HepG2 (cell line): ENCODE measurements around the gene FNBP1L. TPM values are rescaled to one million over a fixed set of nuclear protein-coding genes. Genes with fewer than 3 reads are reported as not detected.

Experiments used
- CBX1 ChIP-seq: IDR thresholded peaks from one replicate; pipeline ENCODE4 v1.6.1; 2016; ENCODE audit warnings: antibody characterized with exemption, low read depth
- HNRNPH1 ChIP-seq: fragments of 200-400 bp; formaldehyde crosslinking; optimal IDR thresholded peaks from 2 replicates; pipeline ENCODE3; 2017; ENCODE audit warnings: mild to moderate bottlenecking, low read depth, low read length
- KMT2B ChIP-seq: IDR thresholded peaks from 2 replicates; pipeline ENCODE4 v1.6.1; 2016; ENCODE audit warnings: missing genetic modification reagents, missing compliant biosample characterization
- NFATC3 ChIP-seq: sonication (generic); formaldehyde crosslinking; IDR thresholded peaks from 2 replicates; pipeline ENCODE4 v1.5.1; 2020; ENCODE audit warnings: mild to moderate bottlenecking, missing genetic modification reagents
- NR2F2 ChIP-seq: IDR thresholded peaks from 2 replicates; pipeline ENCODE4 v1.6.1; 2012; ENCODE audit warnings: low read depth, inconsistent platforms, borderline replicate concordance
- NR3C1 ChIP-seq: sonication (generic); formaldehyde crosslinking; IDR thresholded peaks from 2 replicates; pipeline ENCODE4 v1.4.0; 2020; ENCODE audit warnings: missing genetic modification reagents
- SCMH1 ChIP-seq: sonication (generic); formaldehyde crosslinking; IDR thresholded peaks from 2 replicates; pipeline ENCODE4 v1.9.0; 2021; ENCODE audit warnings: missing genetic modification reagents, mild to moderate bottlenecking, borderline replicate concordance
- SMC3 ChIP-seq: IDR thresholded peaks from 2 replicates; pipeline ENCODE4 v1.6.1; 2011; ENCODE audit warnings: low read length, improper control_type of control experiment
- SRY ChIP-seq: sonication (generic); formaldehyde crosslinking; IDR thresholded peaks from 2 replicates; pipeline ENCODE4 v1.8.0; 2022; ENCODE audit warnings: mild to moderate bottlenecking, missing genetic modification reagents
- ZNF549 ChIP-seq: sonication (generic); formaldehyde crosslinking; IDR thresholded peaks from 2 replicates; pipeline ENCODE4 v1.5.0; 2020; ENCODE audit warnings: missing genetic modification reagents
- ZNF790 ChIP-seq: sonication (generic); formaldehyde crosslinking; IDR thresholded peaks from 2 replicates; pipeline ENCODE4 v1.8.0; 2022; ENCODE audit warnings: missing genetic modification reagents, mild to moderate bottlenecking, borderline replicate concordance
- ZNF841 ChIP-seq: sonication (generic); formaldehyde crosslinking; IDR thresholded peaks from 2 replicates; pipeline ENCODE4 v1.8.1; 2023; ENCODE audit warnings: missing genetic modification reagents, borderline replicate concordance
- ZZZ3 ChIP-seq: sonication (generic); formaldehyde crosslinking; IDR thresholded peaks from 2 replicates; pipeline ENCODE4 v1.4.0; 2020; ENCODE audit warnings: missing genetic modification reagents, mild to moderate bottlenecking, borderline replicate concordance
- polyA plus RNA-seq, 8 experiments: library from polyadenylated mRNA; depleted of rRNA in 3 of 8; stranded (reverse) in 7 of 8; unstranded in 1 of 8; fragments of >200 nt; fragmentation: Illumina TruSeq in 4 of 8; extraction: Trizol in 4 of 8; gene quantifications; 2 replicates each; pipeline versions ENCODE4 v1.2.1 to v1.2.3, GENCODE V29; 2011 to 2016; ENCODE audit warnings: low read depth in 4 of 8, missing spikeins in 1 of 8, mixed read lengths in 1 of 8; ENCODE audit not compliant: insufficient read depth in 1 of 8
- total RNA-seq, 5 experiments: library from RNA; depleted of rRNA; stranded (reverse); fragments of >200 nt; fragmentation: Illumina TruSeq; extraction: Trizol; gene quantifications; 2 replicates each; pipeline ENCODE4 v1.2.3, GENCODE V29; 2016; ENCODE audit warnings: low read depth in 1 of 5
- TF ChIP-seq, protein P1 (sequence below): IDR thresholded peaks from 2 replicates; pipeline ENCODE4 v1.6.1; 2016; ENCODE audit warnings: control low read depth
- TF ChIP-seq, protein P2 (sequence below): sonication (generic); formaldehyde crosslinking; IDR thresholded peaks from 2 replicates; pipeline ENCODE4 v1.4.0; 2020; ENCODE audit warnings: missing genetic modification reagents
- TF ChIP-seq, protein P3 (sequence below): sonication (generic); formaldehyde crosslinking; IDR thresholded peaks from 2 replicates; pipeline ENCODE4 v1.9.0; 2021; ENCODE audit warnings: missing genetic modification reagents, borderline replicate concordance
- TF ChIP-seq, protein P4 (sequence below): sonication (generic); formaldehyde crosslinking; IDR thresholded peaks from 2 replicates; pipeline ENCODE4 v1.4.0; 2020; ENCODE audit warnings: mild to moderate bottlenecking, missing genetic modification reagents
- TF ChIP-seq, protein P5 (sequence below): sonication (generic); formaldehyde crosslinking; conservative IDR thresholded peaks from 2 replicates; pipeline ENCODE4 v1.8.1; 2023; ENCODE audit warnings: missing genetic modification reagents

The FNBP1L gene
- total and polyA plus RNA-seq, 2 of the 13 experiments (the other 11 are each of a cell fraction or from before 2014, with no cell fraction given) = 24.1 to 27.1 TPM

DNA sequence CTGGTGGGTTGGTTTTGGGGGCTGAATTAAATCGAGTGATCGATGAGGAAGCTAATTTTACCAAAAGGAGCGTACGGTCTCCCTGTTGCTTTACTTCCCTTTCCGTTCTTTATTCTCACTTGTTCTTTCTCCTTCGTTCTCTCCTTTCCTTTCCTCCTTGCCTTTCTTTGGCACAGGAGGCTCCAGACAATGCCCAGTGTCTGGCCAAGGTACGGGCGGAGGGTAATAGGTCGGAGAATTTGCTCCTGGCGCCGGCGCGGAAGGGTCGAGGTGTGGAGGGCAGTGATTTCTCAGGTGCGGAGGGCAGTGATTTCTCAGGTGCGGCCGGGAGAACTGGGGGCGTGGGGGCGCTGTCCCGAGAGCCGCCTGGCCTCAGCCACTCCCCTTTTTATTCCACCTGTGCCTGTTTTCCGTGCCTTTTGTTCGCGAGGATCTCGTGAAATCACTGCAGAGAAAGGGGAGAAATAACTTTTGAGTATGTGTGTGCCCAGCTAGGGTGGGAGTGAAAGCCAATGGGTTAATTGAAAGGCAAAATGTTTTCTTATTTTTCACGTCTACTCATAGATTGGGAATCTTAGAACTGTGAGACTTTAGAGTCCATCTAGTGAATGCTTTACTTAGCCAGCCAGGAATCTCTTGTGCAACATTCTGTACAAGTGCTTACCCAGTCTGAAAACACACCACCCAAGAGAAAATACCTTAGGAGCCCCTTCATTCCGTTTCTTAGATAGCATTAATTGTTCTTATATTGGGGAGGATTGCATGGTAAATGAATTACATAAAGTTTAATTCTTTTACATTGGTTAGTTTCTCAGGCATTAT is 1.3 kb downstream of the FNBP1L start (continued):
- TF ChIP-seq, protein P1, sequence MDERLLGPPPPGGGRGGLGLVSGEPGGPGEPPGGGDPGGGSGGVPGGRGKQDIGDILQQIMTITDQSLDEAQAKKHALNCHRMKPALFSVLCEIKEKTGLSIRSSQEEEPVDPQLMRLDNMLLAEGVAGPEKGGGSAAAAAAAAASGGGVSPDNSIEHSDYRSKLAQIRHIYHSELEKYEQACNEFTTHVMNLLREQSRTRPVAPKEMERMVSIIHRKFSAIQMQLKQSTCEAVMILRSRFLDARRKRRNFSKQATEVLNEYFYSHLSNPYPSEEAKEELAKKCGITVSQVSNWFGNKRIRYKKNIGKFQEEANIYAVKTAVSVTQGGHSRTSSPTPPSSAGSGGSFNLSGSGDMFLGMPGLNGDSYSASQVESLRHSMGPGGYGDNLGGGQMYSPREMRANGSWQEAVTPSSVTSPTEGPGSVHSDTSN (CRISPR knock-in tag) = no peak
- no peak for TF ChIP-seq SMC3
- peak; percentile 66; the same call in 1 of the 2 replicates for TF ChIP-seq ZZZ3 (CRISPR knock-in tag)
- TF ChIP-seq ZNF549 (CRISPR knock-in tag) = no peak
- TF ChIP-seq, protein P2, sequence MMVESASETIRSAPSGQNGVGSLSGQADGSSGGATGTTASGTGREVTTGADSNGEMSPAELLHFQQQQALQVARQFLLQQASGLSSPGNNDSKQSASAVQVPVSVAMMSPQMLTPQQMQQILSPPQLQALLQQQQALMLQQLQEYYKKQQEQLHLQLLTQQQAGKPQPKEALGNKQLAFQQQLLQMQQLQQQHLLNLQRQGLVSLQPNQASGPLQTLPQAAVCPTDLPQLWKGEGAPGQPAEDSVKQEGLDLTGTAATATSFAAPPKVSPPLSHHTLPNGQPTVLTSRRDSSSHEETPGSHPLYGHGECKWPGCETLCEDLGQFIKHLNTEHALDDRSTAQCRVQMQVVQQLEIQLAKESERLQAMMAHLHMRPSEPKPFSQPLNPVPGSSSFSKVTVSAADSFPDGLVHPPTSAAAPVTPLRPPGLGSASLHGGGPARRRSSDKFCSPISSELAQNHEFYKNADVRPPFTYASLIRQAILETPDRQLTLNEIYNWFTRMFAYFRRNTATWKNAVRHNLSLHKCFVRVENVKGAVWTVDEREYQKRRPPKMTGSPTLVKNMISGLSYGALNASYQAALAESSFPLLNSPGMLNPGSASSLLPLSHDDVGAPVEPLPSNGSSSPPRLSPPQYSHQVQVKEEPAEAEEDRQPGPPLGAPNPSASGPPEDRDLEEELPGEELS (CRISPR knock-in tag) = no peak
- TF ChIP-seq, protein P3, sequence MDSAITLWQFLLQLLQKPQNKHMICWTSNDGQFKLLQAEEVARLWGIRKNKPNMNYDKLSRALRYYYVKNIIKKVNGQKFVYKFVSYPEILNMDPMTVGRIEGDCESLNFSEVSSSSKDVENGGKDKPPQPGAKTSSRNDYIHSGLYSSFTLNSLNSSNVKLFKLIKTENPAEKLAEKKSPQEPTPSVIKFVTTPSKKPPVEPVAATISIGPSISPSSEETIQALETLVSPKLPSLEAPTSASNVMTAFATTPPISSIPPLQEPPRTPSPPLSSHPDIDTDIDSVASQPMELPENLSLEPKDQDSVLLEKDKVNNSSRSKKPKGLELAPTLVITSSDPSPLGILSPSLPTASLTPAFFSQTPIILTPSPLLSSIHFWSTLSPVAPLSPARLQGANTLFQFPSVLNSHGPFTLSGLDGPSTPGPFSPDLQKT (CRISPR knock-in tag) = no peak
- no peak for TF ChIP-seq NFATC3 (CRISPR knock-in tag)
- no peak for TF ChIP-seq HNRNPH1
- TF ChIP-seq SCMH1 (CRISPR knock-in tag) = no peak
- TF ChIP-seq ZNF841 (CRISPR knock-in tag) = no peak
- TF ChIP-seq SRY (CRISPR knock-in tag) = no peak
- TF ChIP-seq NR2F2 = 0 out of 2 replicates have a peak, but pooled peaks have one; percentile 15
- TF ChIP-seq, protein P4, sequence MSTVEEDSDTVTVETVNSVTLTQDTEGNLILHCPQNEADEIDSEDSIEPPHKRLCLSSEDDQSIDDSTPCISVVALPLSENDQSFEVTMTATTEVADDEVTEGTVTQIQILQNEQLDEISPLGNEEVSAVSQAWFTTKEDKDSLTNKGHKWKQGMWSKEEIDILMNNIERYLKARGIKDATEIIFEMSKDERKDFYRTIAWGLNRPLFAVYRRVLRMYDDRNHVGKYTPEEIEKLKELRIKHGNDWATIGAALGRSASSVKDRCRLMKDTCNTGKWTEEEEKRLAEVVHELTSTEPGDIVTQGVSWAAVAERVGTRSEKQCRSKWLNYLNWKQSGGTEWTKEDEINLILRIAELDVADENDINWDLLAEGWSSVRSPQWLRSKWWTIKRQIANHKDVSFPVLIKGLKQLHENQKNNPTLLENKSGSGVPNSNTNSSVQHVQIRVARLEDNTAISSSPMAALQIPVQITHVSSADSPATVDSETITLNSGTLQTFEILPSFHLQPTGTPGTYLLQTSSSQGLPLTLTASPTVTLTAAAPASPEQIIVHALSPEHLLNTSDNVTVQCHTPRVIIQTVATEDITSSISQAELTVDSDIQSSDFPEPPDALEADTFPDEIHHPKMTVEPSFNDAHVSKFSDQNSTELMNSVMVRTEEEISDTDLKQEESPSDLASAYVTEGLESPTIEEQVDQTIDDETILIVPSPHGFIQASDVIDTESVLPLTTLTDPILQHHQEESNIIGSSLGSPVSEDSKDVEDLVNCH (CRISPR knock-in tag) = no peak; the same call in 1 of the 2 replicates
- TF ChIP-seq CBX1 = no peak
- no peak for TF ChIP-seq ZNF790 (CRISPR knock-in tag)
- TF ChIP-seq KMT2B (CRISPR knock-in tag) = 0 out of 2 replicates have a peak, but pooled peaks have one; percentile 45
- no peak for TF ChIP-seq NR3C1
- TF ChIP-seq, protein P5, sequence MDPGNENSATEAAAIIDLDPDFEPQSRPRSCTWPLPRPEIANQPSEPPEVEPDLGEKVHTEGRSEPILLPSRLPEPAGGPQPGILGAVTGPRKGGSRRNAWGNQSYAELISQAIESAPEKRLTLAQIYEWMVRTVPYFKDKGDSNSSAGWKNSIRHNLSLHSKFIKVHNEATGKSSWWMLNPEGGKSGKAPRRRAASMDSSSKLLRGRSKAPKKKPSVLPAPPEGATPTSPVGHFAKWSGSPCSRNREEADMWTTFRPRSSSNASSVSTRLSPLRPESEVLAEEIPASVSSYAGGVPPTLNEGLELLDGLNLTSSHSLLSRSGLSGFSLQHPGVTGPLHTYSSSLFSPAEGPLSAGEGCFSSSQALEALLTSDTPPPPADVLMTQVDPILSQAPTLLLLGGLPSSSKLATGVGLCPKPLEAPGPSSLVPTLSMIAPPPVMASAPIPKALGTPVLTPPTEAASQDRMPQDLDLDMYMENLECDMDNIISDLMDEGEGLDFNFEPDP (CRISPR knock-in tag) = no peak
